GM20431 (cell line): ENCODE measurements around the gene GFOD1.
"Not testable (repeated sequence)": the region's sequence is repeated elsewhere in the genome, so short reads cannot be mapped to it uniquely, and the experiment has no call there.

ENCODE experiments used
- in situ Hi-C: fragments of 300-500 bp; cut with MseI, MboI; formaldehyde crosslinking; loops from one replicate; pipeline ENCODE4 v1.15.0; 2020; ENCODE audit warnings: low sequenced_read_pairs; ENCODE audit not compliant: unreplicated experiment

The GFOD1 gene

GRCh38 chr6:13451181-13451895, 36.1 kb downstream of the GFOD1 start:
- in situ Hi-C loops = no loop called here

GRCh38 chr6:13450628-13451027, 36.8 kb downstream of the GFOD1 start:
- in situ Hi-C loops = no loop called here

GRCh38 chr6:13447949-13448724, 39.3 kb downstream of the GFOD1 start:
- in situ Hi-C loops = no loop called here

- in situ Hi-C loops = no loop called here
These were observed 41.0 kb downstream of the GFOD1 start for GRCh38 chr6:13446381-13446780.

GRCh38 chr6:13445744-13446115, 41.7 kb downstream of the GFOD1 start:
- in situ Hi-C loops = no loop called here

GRCh38 chr6:13445005-13445743, 42.2 kb downstream of the GFOD1 start:
- in situ Hi-C loops = no loop called here

GRCh38 chr6:13444604-13445003, 42.8 kb downstream of the GFOD1 start:
- in situ Hi-C loops = no loop called here

- in situ Hi-C loops = not testable (repeated sequence)
These were observed 43.4 kb downstream of the GFOD1 start for GRCh38 chr6:13443978-13444377.

GRCh38 chr6:13441778-13442177, 45.6 kb downstream of the GFOD1 start:
- in situ Hi-C loops = no loop called here

GRCh38 chr6:13439644-13440043, 47.8 kb downstream of the GFOD1 start:
- in situ Hi-C loops = no loop called here

GRCh38 chr6:13438126-13438525, 49.3 kb downstream of the GFOD1 start:
- in situ Hi-C loops = no loop called here

GRCh38 chr6:13437218-13437996, 50.0 kb downstream of the GFOD1 start:
- in situ Hi-C loops = no loop called here

GRCh38 chr6:13436399-13437217, 50.8 kb downstream of the GFOD1 start:
- in situ Hi-C loops = no loop called here

- in situ Hi-C loops = no loop called here
These were observed 51.7 kb downstream of the GFOD1 start for GRCh38 chr6:13435477-13436246.

- in situ Hi-C loops = no loop called here
These were observed 52.6 kb downstream of the GFOD1 start for GRCh38 chr6:13434777-13435176.

GRCh38 chr6:13434135-13434775, 53.1 kb downstream of the GFOD1 start:
- in situ Hi-C loops = not testable (repeated sequence)

GRCh38 chr6:13433709-13434121, 53.7 kb downstream of the GFOD1 start:
- in situ Hi-C loops = no loop called here

- in situ Hi-C loops = no loop called here
These were observed 54.7 kb downstream of the GFOD1 start for GRCh38 chr6:13432526-13433184.
